ENCODE data around the gene PDE4B.

DNA sequence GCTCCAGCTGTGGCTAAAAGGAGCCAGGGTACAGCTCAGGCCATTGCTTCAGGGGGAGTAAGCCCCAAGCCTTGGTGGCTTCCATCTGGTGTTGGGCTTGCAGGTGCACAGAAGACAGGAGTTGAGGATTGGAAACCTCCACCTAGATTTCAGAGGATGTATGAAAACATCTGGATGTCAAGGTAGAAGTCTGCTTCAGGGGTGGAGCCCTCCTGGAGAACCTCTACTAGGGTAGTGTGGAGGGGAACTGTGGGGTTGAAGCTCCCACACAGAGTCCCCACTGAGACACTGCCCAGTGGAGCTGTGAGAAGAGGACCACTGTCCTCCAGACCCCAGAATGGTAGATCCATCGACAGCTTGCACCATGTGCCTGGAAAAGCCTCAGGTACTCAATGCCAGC, 183.0 kb downstream of the PDE4B start:
- no peak for TF ChIP-seq POLR2A (IDR thresholded peaks at IDR 0.05)
- TF ChIP-seq, protein P1, sequence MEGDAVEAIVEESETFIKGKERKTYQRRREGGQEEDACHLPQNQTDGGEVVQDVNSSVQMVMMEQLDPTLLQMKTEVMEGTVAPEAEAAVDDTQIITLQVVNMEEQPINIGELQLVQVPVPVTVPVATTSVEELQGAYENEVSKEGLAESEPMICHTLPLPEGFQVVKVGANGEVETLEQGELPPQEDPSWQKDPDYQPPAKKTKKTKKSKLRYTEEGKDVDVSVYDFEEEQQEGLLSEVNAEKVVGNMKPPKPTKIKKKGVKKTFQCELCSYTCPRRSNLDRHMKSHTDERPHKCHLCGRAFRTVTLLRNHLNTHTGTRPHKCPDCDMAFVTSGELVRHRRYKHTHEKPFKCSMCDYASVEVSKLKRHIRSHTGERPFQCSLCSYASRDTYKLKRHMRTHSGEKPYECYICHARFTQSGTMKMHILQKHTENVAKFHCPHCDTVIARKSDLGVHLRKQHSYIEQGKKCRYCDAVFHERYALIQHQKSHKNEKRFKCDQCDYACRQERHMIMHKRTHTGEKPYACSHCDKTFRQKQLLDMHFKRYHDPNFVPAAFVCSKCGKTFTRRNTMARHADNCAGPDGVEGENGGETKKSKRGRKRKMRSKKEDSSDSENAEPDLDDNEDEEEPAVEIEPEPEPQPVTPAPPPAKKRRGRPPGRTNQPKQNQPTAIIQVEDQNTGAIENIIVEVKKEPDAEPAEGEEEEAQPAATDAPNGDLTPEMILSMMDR (IDR thresholded peaks at IDR 0.05), result no peak

All from esophagus squamous epithelium (tissue), 4 donors.